Vagina (tissue), 2 donors: ENCODE results near the gene IHH.

ENCODE experiments used
- POLR2AphosphoS5 ChIP-seq, 2 donors: sonication (generic); formaldehyde crosslinking; IDR thresholded peaks; one replicate each; pipeline ENCODE4 v1.9.0; 2017; ENCODE audit warnings: antibody characterized with exemption in 2 of 2, mild to moderate bottlenecking in 2 of 2, low read depth in 1 of 2; ENCODE audit not compliant: insufficient read depth in 1 of 2
- TF ChIP-seq, protein P1 (sequence below), 3 experiments: fragments of 450-650 bp in 2 of 3; fragments of 200-600 bp in 1 of 3; sonication (generic) in 1 of 3; IDR thresholded peaks; one replicate each; pipeline ENCODE4 v1.5.1; 2017 to 2019; ENCODE audit warnings: antibody characterized with exemption in 3 of 3, mild to moderate bottlenecking in 2 of 3, moderate library complexity in 2 of 3

DNA sequence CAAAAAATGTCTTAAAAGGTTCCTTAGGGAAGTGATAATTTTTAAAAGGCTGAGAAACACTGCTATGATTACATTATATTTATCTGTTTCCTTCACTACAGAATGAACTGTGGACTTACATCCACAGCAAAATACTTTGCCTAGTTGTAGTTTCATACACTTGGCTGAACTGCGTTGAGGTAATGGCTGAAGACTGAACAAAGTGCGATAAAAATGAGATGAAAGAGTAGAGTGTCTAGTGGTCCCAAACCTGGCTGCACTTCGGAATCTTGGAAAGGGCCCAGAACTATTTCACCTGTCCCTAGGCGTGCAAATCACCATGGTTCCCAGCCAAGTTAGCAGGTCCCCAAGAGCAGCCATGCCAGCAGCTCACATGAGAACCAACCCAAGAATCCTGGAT is 18.2 kb upstream of the IHH start:
- TF ChIP-seq, protein P1, sequence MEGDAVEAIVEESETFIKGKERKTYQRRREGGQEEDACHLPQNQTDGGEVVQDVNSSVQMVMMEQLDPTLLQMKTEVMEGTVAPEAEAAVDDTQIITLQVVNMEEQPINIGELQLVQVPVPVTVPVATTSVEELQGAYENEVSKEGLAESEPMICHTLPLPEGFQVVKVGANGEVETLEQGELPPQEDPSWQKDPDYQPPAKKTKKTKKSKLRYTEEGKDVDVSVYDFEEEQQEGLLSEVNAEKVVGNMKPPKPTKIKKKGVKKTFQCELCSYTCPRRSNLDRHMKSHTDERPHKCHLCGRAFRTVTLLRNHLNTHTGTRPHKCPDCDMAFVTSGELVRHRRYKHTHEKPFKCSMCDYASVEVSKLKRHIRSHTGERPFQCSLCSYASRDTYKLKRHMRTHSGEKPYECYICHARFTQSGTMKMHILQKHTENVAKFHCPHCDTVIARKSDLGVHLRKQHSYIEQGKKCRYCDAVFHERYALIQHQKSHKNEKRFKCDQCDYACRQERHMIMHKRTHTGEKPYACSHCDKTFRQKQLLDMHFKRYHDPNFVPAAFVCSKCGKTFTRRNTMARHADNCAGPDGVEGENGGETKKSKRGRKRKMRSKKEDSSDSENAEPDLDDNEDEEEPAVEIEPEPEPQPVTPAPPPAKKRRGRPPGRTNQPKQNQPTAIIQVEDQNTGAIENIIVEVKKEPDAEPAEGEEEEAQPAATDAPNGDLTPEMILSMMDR (IDR thresholded peaks at IDR 0.05), result no peak
- TF ChIP-seq POLR2AphosphoS5 (IDR thresholded peaks at IDR 0.05; ENCODE audit: insufficient read depth in 1 of 2, low read depth in 1 of 2), result no peak
